Astrocyte (in vitro differentiated cells and primary cell): ENCODE results near the gene TBC1D14.

Experiments
- EZH2 ChIP-seq: IDR thresholded peaks from 2 replicates; pipeline ENCODE4 v1.6.1; 2012; ENCODE audit warnings: mild to moderate bottlenecking, low read length, inconsistent platforms; ENCODE audit not compliant: insufficient read depth
- TF ChIP-seq, protein P1 (sequence below): IDR thresholded peaks from 2 replicates; pipeline ENCODE4 v1.5.1; 2011; ENCODE audit warnings: low read depth, mild to moderate bottlenecking, inconsistent platforms, low read length, moderate library complexity; ENCODE audit not compliant: insufficient read depth

GRCh38 chr4:6896035-6896434 lies 13.6 kb upstream of the TBC1D14 start:
- TF ChIP-seq, protein P1, sequence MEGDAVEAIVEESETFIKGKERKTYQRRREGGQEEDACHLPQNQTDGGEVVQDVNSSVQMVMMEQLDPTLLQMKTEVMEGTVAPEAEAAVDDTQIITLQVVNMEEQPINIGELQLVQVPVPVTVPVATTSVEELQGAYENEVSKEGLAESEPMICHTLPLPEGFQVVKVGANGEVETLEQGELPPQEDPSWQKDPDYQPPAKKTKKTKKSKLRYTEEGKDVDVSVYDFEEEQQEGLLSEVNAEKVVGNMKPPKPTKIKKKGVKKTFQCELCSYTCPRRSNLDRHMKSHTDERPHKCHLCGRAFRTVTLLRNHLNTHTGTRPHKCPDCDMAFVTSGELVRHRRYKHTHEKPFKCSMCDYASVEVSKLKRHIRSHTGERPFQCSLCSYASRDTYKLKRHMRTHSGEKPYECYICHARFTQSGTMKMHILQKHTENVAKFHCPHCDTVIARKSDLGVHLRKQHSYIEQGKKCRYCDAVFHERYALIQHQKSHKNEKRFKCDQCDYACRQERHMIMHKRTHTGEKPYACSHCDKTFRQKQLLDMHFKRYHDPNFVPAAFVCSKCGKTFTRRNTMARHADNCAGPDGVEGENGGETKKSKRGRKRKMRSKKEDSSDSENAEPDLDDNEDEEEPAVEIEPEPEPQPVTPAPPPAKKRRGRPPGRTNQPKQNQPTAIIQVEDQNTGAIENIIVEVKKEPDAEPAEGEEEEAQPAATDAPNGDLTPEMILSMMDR = no peak
- TF ChIP-seq EZH2 = no peak
